AG04450 (cell line): ENCODE results near the gene GIT2. TPM values are rescaled to one million over a fixed set of nuclear protein-coding genes. Genes with fewer than 3 reads are reported as not detected.

ENCODE experiments used
- CTCF ChIA-PET: fragments of 300-600, 350-600 bp; formaldehyde crosslinking; extraction: SDS; loops from one replicate; lab custom pipeline; 2022; ENCODE audit warnings: antibody characterized with exemption, inconsistent platforms; lab: Charles Lee
- POLR2A ChIA-PET: fragments of 350-600 bp; formaldehyde crosslinking; extraction: SDS; loops from one replicate; lab custom pipeline; 2021; ENCODE audit warnings: antibody characterized with exemption, inconsistent platforms; lab: Yijun Ruan, JAX
- DNase-seq: peaks from one replicate; pipeline ENCODE4 v3.0.0-alpha.2; 2011; ENCODE audit warnings: low read depth, low spot score
- H3K27ac ChIP-seq: one replicate; pipeline ENCODE4 v1.5.1; 2012; ENCODE audit warnings: low read depth, low read length, control low read depth
- H3K27me3 ChIP-seq: one replicate; pipeline ENCODE4 v1.6.0; 2012; ENCODE audit warnings: low read length; ENCODE audit not compliant: control insufficient read depth, insufficient read depth
- H3K4me3 ChIP-seq: 2 replicates; pipeline ENCODE4 v1.5.1; 2011; ENCODE audit warnings: mild to moderate bottlenecking, low read depth, low read length, control low read depth
- H3K9me3 ChIP-seq: 2 replicates; pipeline ENCODE4 v1.5.1; 2012; ENCODE audit warnings: low read length; ENCODE audit not compliant: control insufficient read depth, insufficient read depth
- polyA plus RNA-seq: library from polyadenylated mRNA; depleted of rRNA; stranded (reverse); fragments of >200 nt; gene quantifications from 2 replicates; pipeline ENCODE4 v1.2.3, GENCODE V29; 2011
- TF ChIP-seq, protein P1 (sequence below): IDR thresholded peaks from 2 replicates; pipeline ENCODE4 v1.5.1; 2011; ENCODE audit warnings: low read depth, low read length, control low read depth, inconsistent platforms

The GIT2 gene
- polyA plus RNA-seq, 1 experiment, result 57.9 TPM

GRCh38 chr12:109968032-109968420 lies 28.1 kb downstream of the GIT2 start:
- H3K27ac ChIP-seq, result no peak overlapping the region
- POLR2A ChIA-PET, result interaction anchor here (0.8 kb wide), 1 partner anchor 57 kb away, joined by 3 read pairs; no protein-coding TSS in a partner anchor
- CTCF ChIA-PET, result interaction anchor here (0.8 to 1.5 kb wide), 3 partner anchors 34 to 482 kb away, joined by 3 to 4 read pairs (median 4); partner anchors contain the start of gene ARPC3
- DNase-seq, result no peak
- H3K27me3 ChIP-seq, result no peaks in the 10 kb centered on the region
- TF ChIP-seq, protein P1, sequence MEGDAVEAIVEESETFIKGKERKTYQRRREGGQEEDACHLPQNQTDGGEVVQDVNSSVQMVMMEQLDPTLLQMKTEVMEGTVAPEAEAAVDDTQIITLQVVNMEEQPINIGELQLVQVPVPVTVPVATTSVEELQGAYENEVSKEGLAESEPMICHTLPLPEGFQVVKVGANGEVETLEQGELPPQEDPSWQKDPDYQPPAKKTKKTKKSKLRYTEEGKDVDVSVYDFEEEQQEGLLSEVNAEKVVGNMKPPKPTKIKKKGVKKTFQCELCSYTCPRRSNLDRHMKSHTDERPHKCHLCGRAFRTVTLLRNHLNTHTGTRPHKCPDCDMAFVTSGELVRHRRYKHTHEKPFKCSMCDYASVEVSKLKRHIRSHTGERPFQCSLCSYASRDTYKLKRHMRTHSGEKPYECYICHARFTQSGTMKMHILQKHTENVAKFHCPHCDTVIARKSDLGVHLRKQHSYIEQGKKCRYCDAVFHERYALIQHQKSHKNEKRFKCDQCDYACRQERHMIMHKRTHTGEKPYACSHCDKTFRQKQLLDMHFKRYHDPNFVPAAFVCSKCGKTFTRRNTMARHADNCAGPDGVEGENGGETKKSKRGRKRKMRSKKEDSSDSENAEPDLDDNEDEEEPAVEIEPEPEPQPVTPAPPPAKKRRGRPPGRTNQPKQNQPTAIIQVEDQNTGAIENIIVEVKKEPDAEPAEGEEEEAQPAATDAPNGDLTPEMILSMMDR, result no peak
- H3K9me3 ChIP-seq, result no peaks in the 10 kb centered on the region
- no peak overlapping the region for H3K4me3 ChIP-seq

DNA sequence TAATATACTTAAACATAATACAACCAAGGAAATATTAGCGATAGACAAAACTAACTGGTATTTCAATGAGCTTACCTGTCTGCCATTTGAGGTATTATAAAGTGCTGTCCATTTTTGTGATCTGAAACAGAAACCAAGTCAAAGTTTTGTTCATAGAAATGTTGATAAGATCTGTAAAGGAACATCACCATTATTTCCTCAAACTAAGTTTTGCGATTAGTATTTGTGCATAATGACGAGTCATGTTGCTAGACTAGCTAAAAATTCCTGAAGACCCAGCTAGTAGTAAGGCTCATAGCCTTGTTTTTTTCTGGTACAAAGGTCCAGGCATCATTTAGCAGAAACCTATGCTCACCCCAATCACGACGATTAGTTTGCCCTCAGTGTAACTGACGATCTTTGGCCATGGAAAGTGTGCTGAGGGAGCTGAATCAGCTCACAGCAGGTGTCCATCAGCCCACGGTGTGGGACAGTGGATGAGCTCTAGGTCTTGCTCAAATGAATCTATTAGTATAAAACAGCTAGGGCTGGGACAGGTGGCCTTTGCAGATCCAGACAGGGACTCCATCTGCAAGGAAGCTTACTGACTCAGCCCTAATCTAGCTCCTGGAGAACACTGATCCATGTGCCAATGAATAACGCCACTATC lies 28.7 kb downstream of the GIT2 start:
- CTCF ChIA-PET, result interaction anchor here (0.8 to 1.5 kb wide), 3 partner anchors 34 to 483 kb away, joined by 3 to 4 read pairs (median 4); partner anchors contain the start of gene ARPC3
- DNase-seq, result no peak
- TF ChIP-seq, protein P1, result no peak
- no peaks in the 10 kb centered on the region for H3K9me3 ChIP-seq
- H3K27me3 ChIP-seq, result no peaks in the 10 kb centered on the region
- H3K27ac ChIP-seq, result no peak overlapping the region
- POLR2A ChIA-PET, result interaction anchor here (0.8 kb wide), 1 partner anchor 57 kb away, joined by 3 read pairs; no protein-coding TSS in a partner anchor
- H3K4me3 ChIP-seq, result no peak overlapping the region

- no peak overlapping the region for H3K4me3 ChIP-seq
- TF ChIP-seq, protein P1, result no peak
- ChIA-PET CTCF (interaction anchor here (1.5 kb wide), 1 partner anchor 33 kb away, joined by 4 read pairs; no protein-coding TSS in a partner anchor), POLR2A (interaction anchor here (0.7 kb wide), 1 partner anchor 1833 kb away, joined by 3 read pairs; no protein-coding TSS in a partner anchor)
- no peak overlapping the region for H3K27ac ChIP-seq
- no peaks in the 10 kb centered on the region for H3K27me3 ChIP-seq
- H3K9me3 ChIP-seq, result no peaks in the 10 kb centered on the region
- no peak for DNase-seq
Observed at GRCh38 chr12:109966546-109966945, 29.6 kb downstream of the GIT2 start.

DNA sequence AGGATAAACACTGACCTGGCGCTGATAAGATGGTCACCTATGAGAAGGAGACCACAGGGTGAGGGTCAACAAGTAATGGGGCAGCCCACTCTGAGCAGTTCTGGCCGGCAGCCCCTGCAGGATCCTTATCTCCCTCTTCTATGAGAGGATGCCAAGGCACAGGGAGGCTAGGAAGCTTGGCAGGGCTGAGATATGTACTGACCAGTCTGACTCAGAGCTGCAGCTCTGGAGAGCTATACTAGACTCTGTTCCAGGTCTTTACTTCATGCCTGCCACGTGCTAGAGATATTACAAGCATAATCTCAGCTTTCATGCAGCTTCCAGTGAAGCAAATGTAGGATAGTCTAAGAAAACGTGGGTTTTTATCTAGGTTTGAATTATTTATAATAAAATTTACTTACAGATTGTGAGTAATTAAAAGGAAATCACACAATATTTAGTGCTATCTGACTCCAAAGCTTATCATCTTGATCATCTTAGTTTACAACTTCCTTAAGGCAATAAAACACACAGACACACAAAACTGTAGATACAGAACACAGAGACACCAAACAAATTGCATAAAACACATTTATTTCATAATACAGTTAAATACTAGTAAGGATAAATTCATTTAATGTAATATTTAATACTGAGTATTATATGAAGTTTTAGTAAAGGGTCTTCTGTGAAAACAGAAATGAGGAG lies 32.3 kb downstream of the GIT2 start:
- POLR2A ChIA-PET, result interaction anchor here (0.6 to 1.2 kb wide), 2 partner anchors 12 to 1511 kb away, joined by 3 read pairs; no protein-coding TSS in a partner anchor
- no peaks in the 10 kb centered on the region for H3K9me3 ChIP-seq

More for the DNA sequence above, 32.3 kb downstream of the GIT2 start:
- peak; percentile 29 for DNase-seq
- Histone ChIP-seq H3K4me3 (no peak overlapping the region), H3K27ac (peak overlapping the region; percentile 41), H3K27me3 (no peaks in the 10 kb centered on the region)
- CTCF ChIA-PET, result interaction anchor here (0.6 to 1.7 kb wide), 4 partner anchors 12 to 468 kb away, joined by 3 to 4 read pairs (median 3); no protein-coding TSS in a partner anchor
- TF ChIP-seq, protein P1, result no peak
